Measurements from ENCODE around the gene OR5V1. TPM values are rescaled to one million over a fixed set of nuclear protein-coding genes. Genes with fewer than 3 reads are reported as not detected.
"Not testable (repeated sequence)": the region's sequence is repeated elsewhere in the genome, so short reads cannot be mapped to it uniquely, and the experiment has no call there.

OR5V1 gene
- total and polyA plus RNA-seq, 4 donors, result not detected

- Histone ChIP-seq H3K27me3 (ENCODE audit: control insufficient read depth in 1 of 2, insufficient read depth in 2 of 2, low read length in 1 of 2) (peaks cover 0 to 5% of the 10 kb centered on the region in 2 donors), H3K36me3 (ENCODE audit: control insufficient read depth in 1 of 2, insufficient read depth in 2 of 2, low read length in 1 of 2) (no peaks in the 10 kb centered on the region), H3K4me1 (ENCODE audit: control insufficient read depth in 1 of 2, insufficient read depth in 2 of 2, low read length in 2 of 2) (no peaks in the 10 kb centered on the region), H3K27ac (ENCODE audit: low read depth in 1 of 2, low read length in 2 of 2) (no peak overlapping the region), H3K9me3 (ENCODE audit: control insufficient read depth, low read length) (no peaks in the 10 kb centered on the region), H3K4me3 (ENCODE audit: low read length in 2 of 2) (no peak overlapping the region)
- intact Hi-C loops (cut with DNase I), result no loop called here
- DNase-seq (no peak), ATAC-seq (ENCODE audit: low FRiP score) (no peak)
These were observed 13.7 kb downstream of the OR5V1 start for GRCh38 chr6:29354980-29355379.

GRCh38 chr6:29349348-29349747 is 19.3 kb downstream of the OR5V1 start:
- 86 to 88% methylated on average over 3 of the region's 3 CpGs for WGBS, 2 donors

GRCh38 chr6:29345380-29345779 is 23.3 kb downstream of the OR5V1 start:
- Histone ChIP-seq H3K27me3 (ENCODE audit: control insufficient read depth in 1 of 2, insufficient read depth in 2 of 2, low read length in 1 of 2) (no peaks in the 10 kb centered on the region), H3K27ac (ENCODE audit: low read depth in 1 of 2, low read length in 2 of 2) (no peak overlapping the region), H3K4me1 (ENCODE audit: control insufficient read depth in 1 of 2, insufficient read depth in 2 of 2, low read length in 2 of 2) (no peaks in the 10 kb centered on the region), H3K9me3 (ENCODE audit: control insufficient read depth, low read length) (no peaks in the 10 kb centered on the region), H3K4me3 (ENCODE audit: low read length in 2 of 2) (no peak overlapping the region), H3K36me3 (ENCODE audit: control insufficient read depth in 1 of 2, insufficient read depth in 2 of 2, low read length in 1 of 2) (no peaks in the 10 kb centered on the region)
- no peak for ATAC-seq (ENCODE audit: low FRiP score)
- DNase-seq, result no peak
- 58 to 67% methylated on average over 3 of the region's 3 CpGs for WGBS, 2 donors
- intact Hi-C loops (cut with DNase I), result no loop called here

More at GRCh38 chr6:29349348-29349747, 19.3 kb downstream of the OR5V1 start:
- H3K9me3 ChIP-seq (ENCODE audit: control insufficient read depth, low read length); H3K4me1 ChIP-seq (ENCODE audit: control insufficient read depth in 1 of 2, insufficient read depth in 2 of 2, low read length in 2 of 2); H3K4me3 ChIP-seq (ENCODE audit: low read length in 2 of 2); ATAC-seq (ENCODE audit: low FRiP score); DNase-seq; H3K27ac ChIP-seq (ENCODE audit: low read depth in 1 of 2, low read length in 2 of 2); H3K36me3 ChIP-seq (ENCODE audit: control insufficient read depth in 1 of 2, insufficient read depth in 2 of 2, low read length in 1 of 2); H3K27me3 ChIP-seq (ENCODE audit: control insufficient read depth in 1 of 2, insufficient read depth in 2 of 2, low read length in 1 of 2); intact Hi-C loops (cut with DNase I): not testable (repeated sequence)

- 71% methylated on average over 2 of the region's 2 CpGs for WGBS, 2 donors
- ATAC-seq (ENCODE audit: low FRiP score), result no peak
- Histone ChIP-seq H3K4me1 (ENCODE audit: control insufficient read depth in 1 of 2, insufficient read depth in 2 of 2, low read length in 2 of 2) (no peaks in the 10 kb centered on the region), H3K4me3 (ENCODE audit: low read length in 2 of 2) (no peak overlapping the region), H3K36me3 (ENCODE audit: control insufficient read depth in 1 of 2, insufficient read depth in 2 of 2, low read length in 1 of 2) (no peaks in the 10 kb centered on the region), H3K9me3 (ENCODE audit: control insufficient read depth, low read length) (no peaks in the 10 kb centered on the region), H3K27ac (ENCODE audit: low read depth in 1 of 2, low read length in 2 of 2) (no peak overlapping the region), H3K27me3 (ENCODE audit: control insufficient read depth in 1 of 2, insufficient read depth in 2 of 2, low read length in 1 of 2) (no peaks in the 10 kb centered on the region)
- DNase-seq, result no peak
- intact Hi-C loops (cut with DNase I), result no loop called here
These were observed 32.4 kb downstream of the OR5V1 start for GRCh38 chr6:29336269-29336668.

- no peaks in the 10 kb centered on the region for H3K4me1 ChIP-seq (ENCODE audit: control insufficient read depth in 1 of 2, insufficient read depth in 2 of 2, low read length in 2 of 2)
- no peak overlapping the region for H3K4me3 ChIP-seq (ENCODE audit: low read length in 2 of 2)
- no peaks in the 10 kb centered on the region for H3K9me3 ChIP-seq (ENCODE audit: control insufficient read depth, low read length)
- H3K27me3 ChIP-seq (ENCODE audit: control insufficient read depth in 1 of 2, insufficient read depth in 2 of 2, low read length in 1 of 2), result no peaks in the 10 kb centered on the region
- DNase-seq (no peak), ATAC-seq (ENCODE audit: low FRiP score) (no peak)
- intact Hi-C loops (cut with DNase I), result no loop called here
- H3K36me3 ChIP-seq (ENCODE audit: control insufficient read depth in 1 of 2, insufficient read depth in 2 of 2, low read length in 1 of 2), result no peaks in the 10 kb centered on the region
- H3K27ac ChIP-seq (ENCODE audit: low read depth in 1 of 2, low read length in 2 of 2), result no peak overlapping the region
These were observed 36.0 kb downstream of the OR5V1 start for GRCh38 chr6:29332676-29333075.

- H3K4me1 ChIP-seq (ENCODE audit: control insufficient read depth in 1 of 2, insufficient read depth in 2 of 2, low read length in 2 of 2), result no peaks in the 10 kb centered on the region
- H3K36me3 ChIP-seq (ENCODE audit: control insufficient read depth in 1 of 2, insufficient read depth in 2 of 2, low read length in 1 of 2), result no peaks in the 10 kb centered on the region
- no peak for DNase-seq
- H3K9me3 ChIP-seq (ENCODE audit: control insufficient read depth, low read length), result no peaks in the 10 kb centered on the region
- ATAC-seq (ENCODE audit: low FRiP score), result no peak
- 68 to 70% methylated on average over 4 of the region's 4 CpGs for WGBS, 2 donors
- intact Hi-C loops (cut with DNase I), result no loop called here
- H3K4me3 ChIP-seq (ENCODE audit: low read length in 2 of 2), result no peak overlapping the region
- no peak overlapping the region for H3K27ac ChIP-seq (ENCODE audit: low read depth in 1 of 2, low read length in 2 of 2)
- no peaks in the 10 kb centered on the region for H3K27me3 ChIP-seq (ENCODE audit: control insufficient read depth in 1 of 2, insufficient read depth in 2 of 2, low read length in 1 of 2)
These were observed 42.9 kb downstream of the OR5V1 start for GRCh38 chr6:29325777-29326176.

- intact Hi-C loops (cut with DNase I), result not testable (repeated sequence)
These were observed 45.3 kb downstream of the OR5V1 start for GRCh38 chr6:29323332-29323731.

GRCh38 chr6:29319931-29320330 is 48.7 kb downstream of the OR5V1 start:
- Histone ChIP-seq H3K4me1 (ENCODE audit: control insufficient read depth in 1 of 2, insufficient read depth in 2 of 2, low read length in 2 of 2) (no peaks in the 10 kb centered on the region), H3K36me3 (ENCODE audit: control insufficient read depth in 1 of 2, insufficient read depth in 2 of 2, low read length in 1 of 2) (no peaks in the 10 kb centered on the region), H3K27me3 (ENCODE audit: control insufficient read depth in 1 of 2, insufficient read depth in 2 of 2, low read length in 1 of 2) (no peaks in the 10 kb centered on the region), H3K27ac (ENCODE audit: low read depth in 1 of 2, low read length in 2 of 2) (no peak overlapping the region), H3K4me3 (ENCODE audit: low read length in 2 of 2) (no peak overlapping the region), H3K9me3 (ENCODE audit: control insufficient read depth, low read length) (no peaks in the 10 kb centered on the region)
- DNase-seq (no peak), ATAC-seq (ENCODE audit: low FRiP score) (no peak)
- intact Hi-C loops (cut with DNase I), result no loop called here
- 78 to 79% methylated on average over 2 of the region's 2 CpGs for WGBS, 2 donors

More at GRCh38 chr6:29323332-29323731, 45.3 kb downstream of the OR5V1 start:
- H3K27ac ChIP-seq (ENCODE audit: low read depth in 1 of 2, low read length in 2 of 2); H3K9me3 ChIP-seq (ENCODE audit: control insufficient read depth, low read length); H3K4me1 ChIP-seq (ENCODE audit: control insufficient read depth in 1 of 2, insufficient read depth in 2 of 2, low read length in 2 of 2); H3K36me3 ChIP-seq (ENCODE audit: control insufficient read depth in 1 of 2, insufficient read depth in 2 of 2, low read length in 1 of 2); H3K4me3 ChIP-seq (ENCODE audit: low read length in 2 of 2); DNase-seq; ATAC-seq (ENCODE audit: low FRiP score); H3K27me3 ChIP-seq (ENCODE audit: control insufficient read depth in 1 of 2, insufficient read depth in 2 of 2, low read length in 1 of 2): not testable (repeated sequence)
